SH-SY5Y (cell line): ENCODE data around the gene UNC45A.

ENCODE experiments used
- GATA2 ChIP-seq: IDR thresholded peaks from 2 replicates; pipeline ENCODE4 v1.6.1; 2011; ENCODE audit warnings: mild to moderate bottlenecking, low read depth, low read length
- GATA3 ChIP-seq: IDR thresholded peaks from 2 replicates; pipeline ENCODE4 v1.6.1; 2011; ENCODE audit warnings: low read depth, mild to moderate bottlenecking, low read length, moderate library complexity

- TF ChIP-seq GATA2: no peak
- no peak for TF ChIP-seq GATA3
Observed at GRCh38 chr15:90988296-90988695, 53.2 kb downstream of the UNC45A start.
